Measurements from ENCODE around the gene RP2.

Gene RP2

DNA sequence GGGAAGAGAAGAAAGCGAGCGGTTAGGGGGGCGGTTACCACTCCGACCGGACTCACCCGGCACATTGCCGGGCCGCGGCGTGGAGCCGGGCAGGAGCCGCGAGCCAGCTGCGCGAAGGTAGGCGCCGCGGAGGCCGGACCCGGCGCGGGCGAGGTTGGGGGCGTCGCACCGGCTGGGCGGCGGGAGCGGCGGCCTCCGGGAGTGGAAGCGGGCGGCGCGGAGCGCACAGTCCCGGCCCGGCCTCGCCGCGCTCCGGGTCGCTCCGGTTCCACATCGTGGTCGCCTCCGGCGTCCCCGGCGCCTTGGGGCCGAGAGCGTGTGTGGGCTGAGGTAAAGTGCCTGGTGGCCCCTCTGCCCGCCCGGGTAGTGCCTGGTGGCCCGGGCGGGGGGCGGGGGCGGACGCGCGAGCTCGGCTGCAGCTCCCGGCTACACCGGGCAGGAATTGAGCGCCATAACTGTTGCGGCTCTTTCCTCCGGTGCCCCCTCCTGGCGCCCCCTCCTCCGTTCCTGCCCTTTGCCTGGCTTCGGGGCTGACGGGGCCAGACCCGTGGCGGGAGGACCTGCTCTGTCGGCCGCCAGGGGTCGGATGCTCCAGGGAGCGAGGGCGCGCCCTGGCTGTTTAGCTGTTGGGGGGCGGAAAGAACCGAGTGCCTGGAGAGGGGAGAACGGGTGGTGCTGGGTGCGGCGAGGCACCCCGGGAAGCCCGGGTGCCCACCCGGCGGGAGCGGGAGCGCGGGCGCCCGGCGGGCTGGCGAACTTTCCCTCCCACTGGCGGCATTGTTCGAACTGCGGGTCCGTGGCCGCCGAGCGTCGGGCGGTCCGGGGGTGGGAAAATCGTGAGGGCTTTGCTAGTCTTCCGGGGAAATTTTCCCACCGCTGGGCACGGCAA lies 76.0 kb downstream of the RP2 start:
- TF ChIP-seq, protein P1, sequence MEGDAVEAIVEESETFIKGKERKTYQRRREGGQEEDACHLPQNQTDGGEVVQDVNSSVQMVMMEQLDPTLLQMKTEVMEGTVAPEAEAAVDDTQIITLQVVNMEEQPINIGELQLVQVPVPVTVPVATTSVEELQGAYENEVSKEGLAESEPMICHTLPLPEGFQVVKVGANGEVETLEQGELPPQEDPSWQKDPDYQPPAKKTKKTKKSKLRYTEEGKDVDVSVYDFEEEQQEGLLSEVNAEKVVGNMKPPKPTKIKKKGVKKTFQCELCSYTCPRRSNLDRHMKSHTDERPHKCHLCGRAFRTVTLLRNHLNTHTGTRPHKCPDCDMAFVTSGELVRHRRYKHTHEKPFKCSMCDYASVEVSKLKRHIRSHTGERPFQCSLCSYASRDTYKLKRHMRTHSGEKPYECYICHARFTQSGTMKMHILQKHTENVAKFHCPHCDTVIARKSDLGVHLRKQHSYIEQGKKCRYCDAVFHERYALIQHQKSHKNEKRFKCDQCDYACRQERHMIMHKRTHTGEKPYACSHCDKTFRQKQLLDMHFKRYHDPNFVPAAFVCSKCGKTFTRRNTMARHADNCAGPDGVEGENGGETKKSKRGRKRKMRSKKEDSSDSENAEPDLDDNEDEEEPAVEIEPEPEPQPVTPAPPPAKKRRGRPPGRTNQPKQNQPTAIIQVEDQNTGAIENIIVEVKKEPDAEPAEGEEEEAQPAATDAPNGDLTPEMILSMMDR (IDR thresholded peaks at IDR 0.05; ENCODE audit: insufficient read depth, low read depth, low read length, missing control alignments), result peak; percentile 25
- peak overlapping the region; percentile 59 for H3K4me3 ChIP-seq (ENCODE audit: low read length)
- peak; percentile 45 for DNase-seq (ENCODE audit: low read depth)

DNA sequence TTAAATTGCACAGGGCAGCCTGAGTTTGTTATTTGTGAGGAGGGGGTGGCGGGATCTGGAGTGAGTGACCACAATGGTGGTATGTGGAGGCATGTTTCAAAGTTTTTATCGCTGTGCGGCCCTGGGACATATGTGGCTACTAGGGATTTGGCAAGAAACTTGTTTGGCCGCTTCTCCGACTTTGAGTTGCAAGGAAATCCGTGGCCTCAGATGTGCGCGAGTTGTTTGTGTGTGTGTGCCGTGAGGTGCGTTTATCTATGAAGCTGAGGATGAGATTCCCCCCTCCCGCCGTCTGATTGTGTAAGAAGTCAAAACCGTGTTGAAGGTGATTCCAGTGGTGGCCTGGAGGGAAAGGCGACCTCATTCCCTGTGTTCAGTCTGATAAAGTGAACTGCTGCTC lies 76.8 kb downstream of the RP2 start:
- H3K4me3 ChIP-seq (ENCODE audit: low read length), result peak overlapping the region; percentile 59
- DNase-seq (ENCODE audit: low read depth), result peak; percentile 66
- TF ChIP-seq, protein P1 (IDR thresholded peaks at IDR 0.05; ENCODE audit: insufficient read depth, low read depth, low read length, missing control alignments), result no peak

DNA sequence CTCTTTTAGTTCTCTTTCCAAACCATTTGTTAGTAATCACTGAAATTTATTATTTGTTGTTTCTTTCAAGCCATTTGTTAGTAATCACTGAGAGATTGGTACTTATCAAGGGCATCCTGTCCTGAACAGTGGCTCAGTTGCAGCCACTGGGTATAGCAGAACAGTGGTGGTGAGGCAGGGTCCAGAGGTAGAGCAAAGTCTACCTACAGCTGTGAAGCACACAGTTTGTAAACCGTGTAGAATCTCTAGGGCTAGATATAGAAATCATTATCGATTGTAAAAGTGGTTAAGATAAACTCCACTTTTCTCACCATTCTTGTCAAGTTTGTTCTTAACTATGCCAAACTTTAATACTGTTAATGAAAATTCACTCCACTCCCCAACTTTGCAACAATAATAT lies 79.4 kb downstream of the RP2 start:
- no peak overlapping the region for H3K4me3 ChIP-seq (ENCODE audit: low read length)
- DNase-seq (ENCODE audit: low read depth), result no peak
- TF ChIP-seq, protein P1 (IDR thresholded peaks at IDR 0.05; ENCODE audit: insufficient read depth, low read depth, low read length, missing control alignments), result no peak

DNA sequence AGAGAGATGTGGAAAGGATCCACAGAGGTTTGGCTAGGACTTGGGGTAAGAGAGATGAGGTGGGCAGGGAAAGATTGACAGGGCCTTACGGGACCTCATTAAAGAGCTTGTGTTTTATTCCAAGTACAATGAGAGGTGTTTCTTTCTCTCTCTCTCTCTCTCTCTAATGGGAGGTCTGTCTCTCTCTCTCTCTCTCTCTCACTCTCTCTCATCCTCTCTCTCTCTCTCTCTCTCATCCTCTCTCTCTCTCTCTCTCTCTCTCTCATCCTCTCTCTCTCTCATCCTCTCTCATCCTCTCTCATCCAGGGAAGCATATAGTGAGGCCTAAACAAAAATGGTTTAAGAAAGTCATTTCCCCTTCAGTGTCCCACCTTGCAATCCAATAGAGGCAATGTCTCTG lies 80.8 kb downstream of the RP2 start:
- TF ChIP-seq, protein P1 (IDR thresholded peaks at IDR 0.05; ENCODE audit: insufficient read depth, low read depth, low read length, missing control alignments), result no peak
- H3K4me3 ChIP-seq (ENCODE audit: low read length), result no peak overlapping the region
- DNase-seq (ENCODE audit: low read depth), result no peak

DNA sequence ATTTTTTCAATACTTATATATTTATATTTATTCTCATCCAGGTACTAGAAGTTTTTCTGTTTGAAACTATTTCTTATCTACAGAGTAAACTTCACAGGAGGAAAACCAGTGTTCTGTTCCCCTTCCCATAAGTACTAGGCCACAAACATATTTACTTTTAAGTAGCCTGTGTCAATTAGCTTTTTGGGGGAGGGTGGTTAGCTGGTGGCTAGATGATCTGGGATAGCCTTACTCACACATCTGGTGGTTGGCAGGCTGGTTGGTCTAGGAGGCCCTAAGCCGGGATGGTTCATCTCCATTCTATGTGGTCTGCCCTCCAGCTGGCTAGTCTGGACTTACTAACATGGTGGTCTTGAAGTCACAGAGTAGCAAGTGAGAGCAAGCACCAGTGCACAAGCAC lies 81.6 kb downstream of the RP2 start:
- H3K4me3 ChIP-seq (ENCODE audit: low read length), result no peak overlapping the region
- TF ChIP-seq, protein P1 (IDR thresholded peaks at IDR 0.05; ENCODE audit: insufficient read depth, low read depth, low read length, missing control alignments), result no peak
- no peak for DNase-seq (ENCODE audit: low read depth)

- no peak overlapping the region for H3K4me3 ChIP-seq (ENCODE audit: low read length)
- DNase-seq (ENCODE audit: low read depth), result no peak
- TF ChIP-seq, protein P1 (IDR thresholded peaks at IDR 0.05; ENCODE audit: insufficient read depth, low read depth, low read length, missing control alignments), result no peak
Measured at GRCh38 chrX:46920235-46920634, 83.4 kb downstream of the RP2 start.

DNA sequence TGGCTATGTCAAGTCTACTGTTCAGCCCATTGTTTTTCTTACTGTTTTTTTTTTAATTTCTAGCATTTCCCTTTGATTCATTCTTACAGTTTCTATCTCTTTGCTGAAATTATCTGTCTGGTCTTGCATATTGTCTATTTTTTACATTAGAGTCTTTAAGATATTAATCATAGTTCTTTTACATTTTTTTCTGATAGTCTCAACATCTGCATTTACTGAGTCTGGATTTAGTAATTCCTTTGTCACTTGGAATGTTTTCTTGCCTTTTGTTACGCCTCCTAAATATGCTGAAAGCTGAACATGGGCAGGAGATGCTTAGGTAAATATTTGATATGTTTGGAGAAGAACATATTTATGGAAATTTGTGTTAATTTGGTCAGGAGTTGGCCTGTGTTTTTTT lies 85.8 kb downstream of the RP2 start:
- TF ChIP-seq, protein P1 (IDR thresholded peaks at IDR 0.05; ENCODE audit: insufficient read depth, low read depth, low read length, missing control alignments), result no peak
- peak; percentile 43 for DNase-seq (ENCODE audit: low read depth)
- H3K4me3 ChIP-seq (ENCODE audit: low read length), result no peak overlapping the region

All from epithelial cell of esophagus (primary cell).